SK-N-SH treated with all-trans-retinoic acid at 6 μM for 48 hours (cell line): Measurements from ENCODE around the gene FST.
A peak's percentile ranks its signal among the peaks of the same experiment; 100 is the strongest.

Experiments used
- ATAC-seq: fragments of 200-7000 bp; cut with Tn5 transposase; 3 replicates; pipeline ENCODE4 v1.9.1; 2020; ENCODE audit warnings: mild to moderate bottlenecking, moderate library complexity
- CSDC2 ChIP-seq: fragments of 250-450 bp; sonication (Bioruptor Pico); IDR thresholded peaks from 2 replicates; pipeline ENCODE4 v1.5.0; 2020; ENCODE audit warnings: mild to moderate bottlenecking, moderate library complexity
- ESRRG ChIP-seq: fragments of 250-450 bp; sonication (Bioruptor Pico); IDR thresholded peaks from 2 replicates; pipeline ENCODE4 v1.6.1; 2021; ENCODE audit warnings: mild to moderate bottlenecking
- PPARA ChIP-seq: fragments of 250-450 bp; sonication (Bioruptor Pico); IDR thresholded peaks from 2 replicates; pipeline ENCODE4 v1.5.0; 2020; ENCODE audit warnings: mild to moderate bottlenecking, borderline replicate concordance
- RARB ChIP-seq: fragments of 250-450 bp; sonication (Bioruptor Pico); IDR thresholded peaks from 2 replicates; pipeline ENCODE4 v1.8.0; 2021; ENCODE audit warnings: mild to moderate bottlenecking, moderate library complexity
- SNAI2 ChIP-seq: fragments of 250-450 bp; sonication (Bioruptor Pico); IDR thresholded peaks from 2 replicates; pipeline ENCODE4 v1.5.0; 2020; ENCODE audit warnings: mild to moderate bottlenecking, moderate library complexity
- TCF4 ChIP-seq: fragments of 250-450 bp; sonication (Bioruptor Pico); IDR thresholded peaks from 2 replicates; pipeline ENCODE4 v1.8.0; 2021; ENCODE audit warnings: mild to moderate bottlenecking, moderate library complexity, borderline replicate concordance
- TSHZ2 ChIP-seq: fragments of 250-450 bp; sonication (Bioruptor Pico); IDR thresholded peaks from 2 replicates; pipeline ENCODE4 v1.5.0; 2020; ENCODE audit warnings: mild to moderate bottlenecking, moderate library complexity
- ZC3H10 ChIP-seq: fragments of 250-450 bp; sonication (Bioruptor Pico); IDR thresholded peaks from 2 replicates; pipeline ENCODE4 v1.5.1; 2021; ENCODE audit warnings: mild to moderate bottlenecking, moderate library complexity
- ZFP3 ChIP-seq: fragments of 250-450 bp; sonication (Bioruptor Pico); IDR thresholded peaks from 2 replicates; pipeline ENCODE4 v1.5.0; 2020; ENCODE audit warnings: mild to moderate bottlenecking, moderate library complexity
- ZFP30 ChIP-seq: fragments of 450-650 bp; formaldehyde crosslinking; IDR thresholded peaks from 2 replicates; pipeline ENCODE4 v1.5.0; 2022; ENCODE audit warnings: mild to moderate bottlenecking, moderate library complexity
- ZNF565 ChIP-seq: fragments of 450-650 bp; formaldehyde crosslinking; conservative IDR thresholded peaks from 2 replicates; pipeline ENCODE4 v1.5.0; 2020; ENCODE audit warnings: low read depth, mild to moderate bottlenecking, moderate library complexity
- ZNF70 ChIP-seq: fragments of 450-650 bp; formaldehyde crosslinking; IDR thresholded peaks from 2 replicates; pipeline ENCODE4 v1.5.0; 2020; ENCODE audit warnings: mild to moderate bottlenecking, moderate library complexity
- ZNF8 ChIP-seq: fragments of 450-650 bp; formaldehyde crosslinking; IDR thresholded peaks from 2 replicates; pipeline ENCODE4 v1.5.0; 2020; ENCODE audit warnings: mild to moderate bottlenecking, moderate library complexity
- TF ChIP-seq, protein P1 (sequence below): fragments of 250-450 bp; sonication (Bioruptor Pico); IDR thresholded peaks from 2 replicates; pipeline ENCODE4 v1.8.0; 2020; ENCODE audit warnings: mild to moderate bottlenecking, moderate library complexity, borderline replicate concordance
- TF ChIP-seq, protein P2 (sequence below): fragments of 250-450 bp; sonication (Bioruptor Pico); IDR thresholded peaks from 2 replicates; pipeline ENCODE4 v1.5.1; 2020; ENCODE audit warnings: low read depth, mild to moderate bottlenecking, moderate library complexity

Gene FST

GRCh38 chr5:53481159-53481886 lies 894 bp downstream of the FST start (continued):
- TF ChIP-seq TSHZ2 (no peak), RARB (CRISPR knock-in tag) (no peak), ESRRG (CRISPR knock-in tag) (no peak)

GRCh38 chr5:53481887-53482716 lies 1.7 kb downstream of the FST start:
- ATAC-seq: peak; percentile 69
- TF ChIP-seq, protein P1, sequence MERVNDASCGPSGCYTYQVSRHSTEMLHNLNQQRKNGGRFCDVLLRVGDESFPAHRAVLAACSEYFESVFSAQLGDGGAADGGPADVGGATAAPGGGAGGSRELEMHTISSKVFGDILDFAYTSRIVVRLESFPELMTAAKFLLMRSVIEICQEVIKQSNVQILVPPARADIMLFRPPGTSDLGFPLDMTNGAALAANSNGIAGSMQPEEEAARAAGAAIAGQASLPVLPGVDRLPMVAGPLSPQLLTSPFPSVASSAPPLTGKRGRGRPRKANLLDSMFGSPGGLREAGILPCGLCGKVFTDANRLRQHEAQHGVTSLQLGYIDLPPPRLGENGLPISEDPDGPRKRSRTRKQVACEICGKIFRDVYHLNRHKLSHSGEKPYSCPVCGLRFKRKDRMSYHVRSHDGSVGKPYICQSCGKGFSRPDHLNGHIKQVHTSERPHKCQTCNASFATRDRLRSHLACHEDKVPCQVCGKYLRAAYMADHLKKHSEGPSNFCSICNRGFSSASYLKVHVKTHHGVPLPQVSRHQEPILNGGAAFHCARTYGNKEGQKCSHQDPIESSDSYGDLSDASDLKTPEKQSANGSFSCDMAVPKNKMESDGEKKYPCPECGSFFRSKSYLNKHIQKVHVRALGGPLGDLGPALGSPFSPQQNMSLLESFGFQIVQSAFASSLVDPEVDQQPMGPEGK (CRISPR knock-in tag): no peak
- TF ChIP-seq ZNF70 (CRISPR knock-in tag): no peak
- TF ChIP-seq ZNF565 (CRISPR knock-in tag): no peak
- no peak for TF ChIP-seq CSDC2 (CRISPR knock-in tag)
- TF ChIP-seq ZNF8: no peak

DNA sequence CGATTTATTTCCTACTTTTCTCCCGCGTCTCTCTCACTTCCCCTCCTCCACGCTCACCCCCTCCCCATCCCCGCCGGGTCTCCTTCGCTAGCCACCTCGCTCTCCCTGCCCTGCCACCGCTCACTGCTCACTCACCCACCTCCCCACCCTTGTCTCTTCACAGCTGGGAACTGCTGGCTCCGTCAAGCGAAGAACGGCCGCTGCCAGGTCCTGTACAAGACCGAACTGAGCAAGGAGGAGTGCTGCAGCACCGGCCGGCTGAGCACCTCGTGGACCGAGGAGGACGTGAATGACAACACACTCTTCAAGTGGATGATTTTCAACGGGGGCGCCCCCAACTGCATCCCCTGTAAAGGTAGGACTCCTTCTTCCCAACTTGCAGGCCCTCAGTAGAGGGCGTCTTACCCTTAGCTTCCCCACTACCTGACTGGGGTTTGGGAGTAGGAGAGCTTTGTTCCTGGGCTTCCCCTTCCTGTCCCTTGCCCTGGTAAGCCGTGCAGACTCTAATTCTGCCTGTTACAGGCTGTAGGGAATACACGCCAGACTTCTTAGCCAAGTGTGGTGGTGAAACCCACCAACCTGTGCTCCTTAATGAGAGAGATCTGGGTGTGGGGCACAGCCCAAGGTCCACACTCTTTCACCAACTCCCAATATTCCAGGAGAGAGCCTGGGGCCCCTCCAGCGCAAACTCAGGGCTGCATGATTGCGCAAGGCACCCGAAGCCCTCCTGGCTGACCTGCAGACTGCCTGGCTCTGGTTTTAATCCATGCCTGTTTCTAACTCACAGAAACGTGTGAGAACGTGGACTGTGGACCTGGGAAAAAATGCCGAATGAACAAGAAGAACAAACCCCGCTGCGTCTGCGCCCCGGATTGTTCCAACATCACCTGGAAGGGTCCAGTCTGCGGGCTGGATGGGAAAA lies 2.5 kb downstream of the FST start:
- TF ChIP-seq TCF4 (CRISPR knock-in tag) (no peak), ZFP3 (no peak), SNAI2 (CRISPR knock-in tag) (no peak)
- TF ChIP-seq, protein P2, sequence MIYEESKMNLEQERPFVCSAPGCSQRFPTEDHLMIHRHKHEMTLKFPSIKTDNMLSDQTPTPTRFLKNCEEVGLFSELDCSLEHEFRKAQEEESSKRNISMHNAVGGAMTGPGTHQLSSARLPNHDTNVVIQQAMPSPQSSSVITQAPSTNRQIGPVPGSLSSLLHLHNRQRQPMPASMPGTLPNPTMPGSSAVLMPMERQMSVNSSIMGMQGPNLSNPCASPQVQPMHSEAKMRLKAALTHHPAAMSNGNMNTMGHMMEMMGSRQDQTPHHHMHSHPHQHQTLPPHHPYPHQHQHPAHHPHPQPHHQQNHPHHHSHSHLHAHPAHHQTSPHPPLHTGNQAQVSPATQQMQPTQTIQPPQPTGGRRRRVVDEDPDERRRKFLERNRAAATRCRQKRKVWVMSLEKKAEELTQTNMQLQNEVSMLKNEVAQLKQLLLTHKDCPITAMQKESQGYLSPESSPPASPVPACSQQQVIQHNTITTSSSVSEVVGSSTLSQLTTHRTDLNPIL (CRISPR knock-in tag): no peak
- ATAC-seq: peak; percentile 45

DNA sequence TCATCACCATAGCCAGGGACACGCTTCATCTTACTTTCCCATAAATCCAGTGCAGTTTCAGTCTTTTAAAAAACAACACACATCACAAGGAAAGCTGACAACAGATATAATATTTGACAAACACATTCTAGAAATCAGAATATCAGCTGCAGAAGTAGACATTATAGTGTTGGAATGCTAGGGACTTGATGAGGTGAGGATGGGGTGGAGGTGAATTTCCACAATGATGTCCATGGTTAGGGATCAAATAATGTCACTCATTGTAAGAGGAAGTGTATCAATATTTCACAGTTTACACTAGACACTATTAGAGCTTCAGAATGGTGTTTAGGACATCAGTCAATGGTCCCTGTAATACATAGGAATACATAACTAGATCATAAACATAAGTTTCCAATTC lies 7.0 kb downstream of the FST start:
- ATAC-seq: no peak
- TF ChIP-seq ZC3H10 (no peak), TCF4 (CRISPR knock-in tag) (no peak), ZNF565 (CRISPR knock-in tag) (no peak), ZFP30 (CRISPR knock-in tag) (no peak), RARB (CRISPR knock-in tag) (no peak), PPARA (no peak), SNAI2 (CRISPR knock-in tag) (no peak)
- TF ChIP-seq, protein P1 (CRISPR knock-in tag): no peak
